Germinal center (tissue), 1 donor: ENCODE results near the gene ERG.

ENCODE experiments used
- DNase-seq: peaks from one replicate; pipeline ENCODE4 v3.0.0; 2012; ENCODE audit warnings: mixed read lengths, low spot score

ERG gene

GRCh38 chr21:38330666-38331065 lies 167.6 kb downstream of the ERG start:
- DNase-seq, result no peak
